Panc1 (cell line): ENCODE data around the gene IST1. TPM values are rescaled to one million over a fixed set of nuclear protein-coding genes. Genes with fewer than 3 reads are reported as not detected.

Experiments used
- ATAC-seq: fragments of 200-7000 bp; cut with Tn5 transposase; 2 replicates; pipeline ENCODE4 v1.9.1; 2020; ENCODE audit warnings: mild to moderate bottlenecking, moderate library complexity
- BruUV-seq: library from RNA; stranded (reverse); fragments of 400-500 nt; replicated peaks from 2 replicates; lab custom pipeline; 2021; lab: Mats Ljungman, UMichigan
- CTCF ChIA-PET: fragments of 300-600 bp; sonication (Branson Sonifier 250); formaldehyde crosslinking; loops from one replicate; lab custom pipeline; 2022; ENCODE audit warnings: antibody characterized with exemption; lab: Charles Lee
- POLR2A ChIA-PET: fragments of 300-600 bp; sonication (Branson Sonifier 250); formaldehyde crosslinking; loops from one replicate; lab custom pipeline; 2022; ENCODE audit warnings: antibody characterized with exemption; lab: Charles Lee
- DNase-seq: peaks from one replicate; pipeline ENCODE4 v3.0.0-alpha.2; 2010; ENCODE audit warnings: low read depth, low spot score
- H3K27ac ChIP-seq: 2 replicates; pipeline ENCODE4 v1.5.1; 2011; ENCODE audit warnings: mild to moderate bottlenecking, low read length, inconsistent platforms
- H3K27me3 ChIP-seq: fragments of 200-500 bp; sonication (Bioruptor generic); 2 replicates; pipeline ENCODE4 v1.6.0; 2014; ENCODE audit warnings: low read length, inconsistent platforms; ENCODE audit not compliant: control insufficient read depth, insufficient read depth
- H3K36me3 ChIP-seq: fragments of 200-500 bp; sonication (Bioruptor generic); 2 replicates; pipeline ENCODE4 v1.5.1; 2014; ENCODE audit warnings: inconsistent platforms, mild to moderate bottlenecking, low read length, moderate library complexity; ENCODE audit not compliant: control insufficient read depth, insufficient read depth
- H3K4me1 ChIP-seq: 2 replicates; pipeline ENCODE4 v1.5.1; 2011; ENCODE audit warnings: inconsistent platforms, mild to moderate bottlenecking, low read length, moderate library complexity; ENCODE audit not compliant: control insufficient read depth, insufficient read depth
- H3K4me3 ChIP-seq, 2 experiments: 2 replicates each; pipeline ENCODE4 v1.5.1; 2011 to 2012; ENCODE audit warnings: low read depth in 2 of 2, low read length in 2 of 2, mild to moderate bottlenecking in 2 of 2, inconsistent platforms in 1 of 2, moderate library complexity in 1 of 2
- H3K9me3 ChIP-seq: fragments of 200-500 bp; sonication (Bioruptor generic); 2 replicates; pipeline ENCODE4 v1.5.1; 2014; ENCODE audit warnings: low read depth, mild to moderate bottlenecking, inconsistent platforms, low read length, moderate library complexity; ENCODE audit not compliant: control insufficient read depth, insufficient read depth
- CTCF ChIP-seq: fragments of 450-650 bp; IDR thresholded peaks from 2 replicates; pipeline ENCODE4 v1.5.1; 2017; ENCODE audit warnings: mild to moderate bottlenecking
- POLR2AphosphoS5 ChIP-seq: IDR thresholded peaks from 2 replicates; pipeline ENCODE4 v1.6.1; 2012; ENCODE audit warnings: mild to moderate bottlenecking, low read depth, low read length, moderate library complexity
- REST ChIP-seq, 2 experiments: IDR thresholded peaks; 2 replicates each; pipeline ENCODE4 v1.6.1; 2011 to 2012; ENCODE audit warnings: low read depth in 2 of 2, control low read depth in 1 of 2, low read length in 1 of 2, mild to moderate bottlenecking in 1 of 2, moderate library complexity in 1 of 2; ENCODE audit not compliant: insufficient read depth in 1 of 2
- SIN3A ChIP-seq: IDR thresholded peaks from 2 replicates; pipeline ENCODE4 v1.6.1; 2012; ENCODE audit warnings: low read depth, mild to moderate bottlenecking, low read length, moderate library complexity, borderline replicate concordance; ENCODE audit not compliant: insufficient read depth
- TCF7L2 ChIP-seq: IDR thresholded peaks from 2 replicates; pipeline ENCODE4 v1.6.1; 2011; ENCODE audit warnings: mild to moderate bottlenecking, low read depth, low read length, inconsistent platforms
- in situ Hi-C: cut with HindIII; loops from 2 replicates; pipeline ENCODE4 v1.10.0; 2016; ENCODE audit warnings: low sequenced_read_pairs, low pct_unique_long_range_greater_than_20kb
- intact Hi-C: fragments of 100-400 bp; cut with micrococcal nuclease; formaldehyde crosslinking; loops from one replicate; pipeline ENCODE4 v1.10.0; 2022; ENCODE audit not compliant: unreplicated experiment
- total RNA-seq: library from RNA; stranded (reverse); gene quantifications from one replicate; pipeline ENCODE4 v1.2.1, GENCODE V29; 2021; ENCODE audit not compliant: unreplicated experiment

Gene IST1
- total RNA-seq, 1 experiment from 2014 or later, result 173 TPM

GRCh38 chr16:71915350-71915749 is 20.0 kb downstream of the IST1 start:
- DNase-seq (no peak), ATAC-seq (no peak)
- no peaks in the 10 kb centered on the region for H3K9me3 ChIP-seq
- no peaks in the 10 kb centered on the region for H3K4me1 ChIP-seq
- no peaks in the 10 kb centered on the region for H3K27me3 ChIP-seq
- H3K36me3 ChIP-seq, result peaks cover 22% of the 10 kb centered on the region
- BruUV-seq, result no TSS peak
- H3K27ac ChIP-seq, result no peak overlapping the region
- TF ChIP-seq REST (IDR thresholded peaks at IDR 0.05; ENCODE audit: insufficient read depth in 1 of 2, low read depth in 2 of 2, low read length in 1 of 2), result no peak
- no peak overlapping the region for H3K4me3 ChIP-seq
- in situ Hi-C loops (no loop called here), intact Hi-C loops (no loop called here)
- ChIA-PET CTCF (no interaction called here), POLR2A (no interaction called here)

- intact Hi-C loops, result no loop called here
- CTCF ChIA-PET, result no interaction called here
These were observed 21.1 kb downstream of the IST1 start for GRCh38 chr16:71916397-71916920.

More at GRCh38 chr16:71916397-71916920, 21.1 kb downstream of the IST1 start:
- POLR2A ChIA-PET, result interaction anchor here (0.5 kb wide), 1 partner anchor 1422 kb away, joined by 9 read pairs; no protein-coding TSS in a partner anchor
- TF ChIP-seq TCF7L2 (no peak), REST (IDR thresholded peaks at IDR 0.05; ENCODE audit: insufficient read depth in 1 of 2, low read depth in 2 of 2, low read length in 1 of 2) (no peak), SIN3A (no peak), CTCF (no peak), POLR2AphosphoS5 (no peak)
- in situ Hi-C loops, result no loop called here
- Histone ChIP-seq H3K4me1 (no peaks in the 10 kb centered on the region), H3K27ac (no peak overlapping the region), H3K27me3 (no peaks in the 10 kb centered on the region), H3K9me3 (no peaks in the 10 kb centered on the region), H3K4me3 (no peak overlapping the region), H3K36me3 (peaks cover 31% of the 10 kb centered on the region)
- DNase-seq (no peak), ATAC-seq (no peak)
- no TSS peak for BruUV-seq
